H1 (cell line): ENCODE results near the gene PRKACA. TPM values are rescaled to one million over a fixed set of nuclear protein-coding genes. Genes with fewer than 3 reads are reported as not detected.

Experiments
- CTCF ChIA-PET: fragments of 300-600 bp; sonication (Branson Sonifier 250); formaldehyde crosslinking; loops from one replicate; lab custom pipeline; 2021; ENCODE audit not compliant: partially characterized antibody; lab: Charles Lee
- POLR2A ChIA-PET: fragments of 300-600 bp; sonication (Branson Sonifier 250); formaldehyde crosslinking; loops from one replicate; lab custom pipeline; 2021; ENCODE audit warnings: inconsistent platforms; ENCODE audit not compliant: partially characterized antibody; lab: Charles Lee
- DNase-seq, 2 experiments: peaks; one replicate each; pipeline versions ENCODE4 v3.0.0 to v3.0.0-alpha.2; 2010 to 2022; ENCODE audit warnings: low spot score in 2 of 2, low read depth in 1 of 2, mixed read lengths in 1 of 2
- FAIRE-seq: peaks from 2 replicates; lab custom pipeline; 2011; peaks lifted over from hg19 to GRCh38; lab: Jason Lieb, UNC
- H2AFZ ChIP-seq: 2 replicates; pipeline ENCODE4 v1.8.1; 2012; ENCODE audit warnings: low read length, inconsistent platforms
- H2AK5ac ChIP-seq: 2 replicates; pipeline ENCODE4 v1.6.1; 2013; ENCODE audit warnings: low read depth, low read length
- H2BK120ac ChIP-seq: replicated peaks from 2 replicates; pipeline ENCODE3; 2013; ENCODE audit warnings: low read depth, low read length, inconsistent platforms
- H2BK12ac ChIP-seq: 2 replicates; pipeline ENCODE4 v1.6.1; 2013; ENCODE audit warnings: low read depth, low read length
- H2BK15ac ChIP-seq: 2 replicates; pipeline ENCODE4 v1.6.1; 2013; ENCODE audit warnings: low read length
- H2BK20ac ChIP-seq: 2 replicates; pipeline ENCODE4 v1.6.1; 2013; ENCODE audit warnings: low read length
- H2BK5ac ChIP-seq: 2 replicates; pipeline ENCODE4 v1.6.1; 2013; ENCODE audit warnings: low read depth, low read length
- H3K14ac ChIP-seq: 2 replicates; pipeline ENCODE4 v1.6.1; 2013; ENCODE audit warnings: inconsistent platforms; ENCODE audit not compliant: insufficient read length
- H3K18ac ChIP-seq: 2 replicates; pipeline ENCODE4 v1.6.1; 2013; ENCODE audit warnings: low read length; ENCODE audit errors: extremely low read depth
- H3K23ac ChIP-seq: 2 replicates; pipeline ENCODE4 v1.6.1; 2013; ENCODE audit warnings: inconsistent platforms; ENCODE audit not compliant: insufficient read length
- H3K23me2 ChIP-seq: 2 replicates; pipeline ENCODE4 v1.6.1; 2013; ENCODE audit warnings: low read depth, low read length
- H3K27ac ChIP-seq: 2 replicates; pipeline ENCODE4 v1.6.1; 2011; ENCODE audit warnings: low read depth, low read length, inconsistent platforms
- H3K27me3 ChIP-seq, 4 experiments: replicated peaks in 1 of 4; 1 replicate in 1 of 4; 2 replicates in 3 of 4; pipeline versions ENCODE4 v1.6.1 to v1.8.1; 2011 to 2013; ENCODE audit warnings: low read length in 3 of 4, mild to moderate bottlenecking in 3 of 4, inconsistent platforms in 2 of 4, mixed read lengths in 2 of 4, moderate library complexity in 1 of 4; ENCODE audit not compliant: control insufficient read depth in 3 of 4, insufficient read depth in 3 of 4; ENCODE audit errors: extremely low read depth in 1 of 4
- H3K36me3 ChIP-seq, 4 experiments: 2 replicates each; pipeline versions ENCODE4 v1.6.1 to v1.8.1; 2011 to 2013; ENCODE audit warnings: mild to moderate bottlenecking in 4 of 4, low read length in 3 of 4, moderate library complexity in 2 of 4, control low read depth in 1 of 4, inconsistent platforms in 1 of 4; ENCODE audit not compliant: insufficient read depth in 4 of 4, control insufficient read depth in 2 of 4
- H3K4ac ChIP-seq: replicated peaks from 2 replicates; pipeline ENCODE3; 2013; ENCODE audit warnings: low read length, low read depth, mixed read lengths, inconsistent platforms; ENCODE audit not compliant: insufficient read length
- H3K4me1 ChIP-seq, 4 experiments: replicated peaks in 1 of 4; 1 replicate in 1 of 4; 2 replicates in 3 of 4; pipeline versions ENCODE4 v1.6.1 to v1.8.1; 2011 to 2013; ENCODE audit warnings: low read length in 3 of 4, inconsistent platforms in 2 of 4, mixed read lengths in 1 of 4; ENCODE audit not compliant: insufficient read depth in 4 of 4, control insufficient read depth in 3 of 4
- H3K4me2 ChIP-seq, 2 experiments: 2 replicates each; pipeline versions ENCODE4 v1.6.1 to v1.8.1; 2011 to 2013; ENCODE audit warnings: low read depth in 2 of 2, low read length in 2 of 2, control low read depth in 1 of 2, inconsistent platforms in 1 of 2, mild to moderate bottlenecking in 1 of 2; ENCODE audit not compliant: insufficient read depth in 1 of 2
- H3K4me3 ChIP-seq, 4 experiments: fragments of 200-600, 300-600 bp in 1 of 4; sonication (generic), shearing (Covaris generic), sonication (Bioruptor Twin) in 1 of 4; 2 replicates each; pipeline versions ENCODE4 v1.5.1 to v1.8.1; 2011 to 2016; ENCODE audit warnings: low read length in 4 of 4, low read depth in 3 of 4, control low read depth in 2 of 4, inconsistent platforms in 2 of 4, mild to moderate bottlenecking in 2 of 4, mixed read lengths in 1 of 4, moderate library complexity in 1 of 4; ENCODE audit not compliant: insufficient read depth in 2 of 4; ENCODE audit errors: extremely low read depth in 1 of 4
- H3K56ac ChIP-seq: replicated peaks from 2 replicates; pipeline ENCODE3; 2013; ENCODE audit warnings: low read depth, mild to moderate bottlenecking, mixed read lengths, low read length, inconsistent platforms; ENCODE audit not compliant: insufficient read length
- H3K79me1 ChIP-seq: 2 replicates; pipeline ENCODE4 v1.6.1; 2013; ENCODE audit warnings: low read depth, low read length, control low read depth
- H3K79me2 ChIP-seq, 2 experiments: 2 replicates each; pipeline versions ENCODE4 v1.6.1 to v1.8.1; 2012 to 2013; ENCODE audit warnings: low read length in 2 of 2, mild to moderate bottlenecking in 2 of 2, inconsistent platforms in 1 of 2; ENCODE audit not compliant: insufficient read depth in 2 of 2, control insufficient read depth in 1 of 2
- H3K9ac ChIP-seq, 4 experiments: replicated peaks in 1 of 4; 1 replicate in 1 of 4; 2 replicates in 3 of 4; pipeline versions ENCODE4 v1.6.1 to v1.8.1; 2011 to 2013; ENCODE audit warnings: low read depth in 3 of 4, low read length in 3 of 4, control low read depth in 2 of 4, mild to moderate bottlenecking in 2 of 4, moderate library complexity in 2 of 4, inconsistent platforms in 1 of 4; ENCODE audit errors: extremely low read depth in 1 of 4
- H3K9me3 ChIP-seq, 2 experiments: 2 replicates each; pipeline versions ENCODE4 v1.6.1 to v1.8.1; 2012 to 2013; ENCODE audit warnings: mild to moderate bottlenecking in 2 of 2, moderate library complexity in 2 of 2, control low read depth in 1 of 2, inconsistent platforms in 1 of 2, low read depth in 1 of 2, low read length in 1 of 2, mixed read lengths in 1 of 2; ENCODE audit not compliant: insufficient read depth in 2 of 2
- H4K20me1 ChIP-seq, 2 experiments: replicated peaks in 1 of 2; 2 replicates each; pipeline versions ENCODE3 to v1.8.1; 2011 to 2013; ENCODE audit warnings: inconsistent platforms in 2 of 2, low read length in 2 of 2, mild to moderate bottlenecking in 1 of 2; ENCODE audit not compliant: insufficient read depth in 2 of 2, control insufficient read depth in 1 of 2
- H4K5ac ChIP-seq: 2 replicates; pipeline ENCODE4 v1.6.1; 2013; ENCODE audit warnings: low read length, low read depth, mixed read lengths, inconsistent platforms; ENCODE audit not compliant: insufficient read length
- H4K8ac ChIP-seq: 2 replicates; pipeline ENCODE4 v1.8.0; 2013; ENCODE audit warnings: mild to moderate bottlenecking, moderate library complexity, low read length, inconsistent platforms; ENCODE audit not compliant: insufficient read depth; ENCODE audit errors: extremely low read depth
- H4K91ac ChIP-seq: replicated peaks from 2 replicates; pipeline ENCODE3; 2013; ENCODE audit warnings: low read length, mixed read lengths, inconsistent platforms; ENCODE audit not compliant: insufficient read length
- EGR1 ChIP-seq: IDR thresholded peaks from 2 replicates; pipeline ENCODE4 v1.6.1; 2011; ENCODE audit warnings: low read depth, low read length, borderline replicate concordance
- FOSL1 ChIP-seq: IDR thresholded peaks from 2 replicates; pipeline ENCODE4 v1.6.1; 2011; ENCODE audit warnings: mild to moderate bottlenecking, low read depth, low read length, moderate library complexity; ENCODE audit not compliant: insufficient read depth
- HDAC2 ChIP-seq, 2 experiments: fragments of 300-600 bp in 1 of 2; sonication (generic) in 1 of 2; IDR thresholded peaks; 2 replicates each; pipeline ENCODE4 v1.6.1; 2011 to 2012; ENCODE audit warnings: low read depth in 2 of 2, low read length in 2 of 2, mild to moderate bottlenecking in 2 of 2, moderate library complexity in 2 of 2, borderline replicate concordance in 1 of 2, inconsistent platforms in 1 of 2
- RXRA ChIP-seq: IDR thresholded peaks from 2 replicates; pipeline ENCODE4 v1.6.1; 2011; ENCODE audit warnings: low read depth, mild to moderate bottlenecking, low read length, moderate library complexity; ENCODE audit not compliant: insufficient read depth
- SUZ12 ChIP-seq: fragments of 200-600 bp; sonication (generic); IDR thresholded peaks from 2 replicates; pipeline ENCODE4 v1.6.1; 2012; ENCODE audit warnings: mild to moderate bottlenecking, inconsistent platforms, low read length, moderate library complexity, mixed read lengths
- WGBS, 2 experiments: shearing (Covaris generic) in 1 of 2; methylation state at CpG; one replicate each; pipeline versions ENCODE4 v1.1.6 to v1.1.7; 2013 to 2015; ENCODE audit warnings: low lambda C conversion rate in 2 of 2, mixed read lengths in 2 of 2, inconsistent platforms in 1 of 2, low coverage in 1 of 2, missing lambda C conversion rate in 1 of 2; ENCODE audit not compliant: insufficient replicate concordance in 2 of 2, insufficient coverage in 1 of 2, insufficient read length in 1 of 2; ENCODE audit errors: extremely low coverage in 1 of 2, missing lambda C conversion rate in 1 of 2; 5-methylcytosine and 5-hydroxymethylcytosine counted together
- polyA plus RNA-seq, 7 experiments: library from polyadenylated mRNA; depleted of rRNA in 3 of 7; stranded (reverse) in 5 of 7; unstranded in 2 of 7; fragments of >200 nt in 5 of 7; fragments of 200-250 nt in 2 of 7; gene quantifications; 1 replicate in 5 of 7; 2 replicates in 1 of 7; 4 replicates in 1 of 7; pipeline versions ENCODE4 v1.2.1 to v1.2.3, GENCODE V29; 2011 to 2013; ENCODE audit warnings: missing spikeins in 2 of 7, mixed read lengths in 2 of 7
- total RNA-seq: library from RNA; stranded (reverse); fragmentation: NEBNext Ultra II Directional; extraction: Animal tissue kit (Norgen Biotek cat#: 25700); gene quantifications from 2 replicates; pipeline ENCODE4 v1.2.1, GENCODE V29; 2021

The PRKACA gene
- total and polyA plus RNA-seq, 2 of the 8 experiments (the other 6 are each of a cell fraction or from before 2014, with no cell fraction given), result 14.2 to 48.2 TPM

- no peak overlapping the region for H2BK12ac ChIP-seq
- no peak overlapping the region for H3K4me2 ChIP-seq
- H3K23me2 ChIP-seq, result no peaks in the 10 kb centered on the region
- WGBS, 2 experiments, result 94% methylated on average over 21 of the region's 26 CpGs; no CpG with 5 or more reads in 1 of the 2 experiments
- ChIA-PET CTCF (interaction anchor here (0.7 to 1.0 kb wide), 3 partner anchors 42 to 249 kb away, joined by 3 to 5 read pairs (median 3); no protein-coding TSS in a partner anchor), POLR2A (interaction anchor here (1.2 to 3.5 kb wide), 2 partner anchors 8 to 11 kb away, joined by 3 to 20 read pairs; no protein-coding TSS in a partner anchor)
- H4K8ac ChIP-seq, result no peak overlapping the region
- peaks cover 26 to 77% (median 67%) of the 10 kb centered on the region in 4 experiments for H3K36me3 ChIP-seq
- no peaks in the 10 kb centered on the region for H3K9me3 ChIP-seq
- no peak overlapping the region for H3K23ac ChIP-seq
- H3K14ac ChIP-seq, result no peak overlapping the region
- no peak overlapping the region for H3K27ac ChIP-seq
- peaks cover 2% of the 10 kb centered on the region for H3K79me1 ChIP-seq
- H3K4me3 ChIP-seq, result no peak overlapping the region
- H2AFZ ChIP-seq, result no peak overlapping the region
- no peak overlapping the region for H4K91ac ChIP-seq
- H2BK15ac ChIP-seq, result no peak overlapping the region
- no peaks in the 10 kb centered on the region for H3K27me3 ChIP-seq
- FAIRE-seq, result no peak
- H3K9ac ChIP-seq, result no peak overlapping the region
- H2AK5ac ChIP-seq, result no peak overlapping the region
- no peak overlapping the region for H3K56ac ChIP-seq
- TF ChIP-seq HDAC2 (IDR thresholded peaks at IDR 0.05; ENCODE audit: borderline replicate concordance in 1 of 2, low read depth in 2 of 2, low read length in 2 of 2) (no peak), EGR1 (no peak), FOSL1 (no peak), RXRA (no peak), SUZ12 (no peak)
- TF ChIP-seq, all 59 proteins: peak for 0
- DNase-seq, result no peak
- Histone ChIP-seq H3K79me2 (no peaks in the 10 kb centered on the region), H2BK20ac (no peak overlapping the region), H3K18ac (no peak overlapping the region), H3K4me1 (no peaks in the 10 kb centered on the region; a peak in 1 of 7 replicates), H2BK120ac (no peak overlapping the region), H3K4ac (no peak overlapping the region), H4K20me1 (peaks cover 8 to 18% of the 10 kb centered on the region in 2 experiments), H4K5ac (no peak overlapping the region), H2BK5ac (no peak overlapping the region; the same call in 1 of the 2 replicates)
Measured at GRCh38 chr19:14156971-14157717, 39.6 kb upstream of the PRKACA start.
